RCC 7860 (cell line): Measurements from ENCODE around the gene MS4A4A.

Experiments used
- DNase-seq: peaks from one replicate; pipeline ENCODE4 v3.0.0-alpha.2; 2015; ENCODE audit warnings: low spot score
- FAIRE-seq: peaks from 2 replicates; lab custom pipeline; 2012; peaks lifted over from hg19 to GRCh38; lab: Jason Lieb, UNC

Gene MS4A4A

DNA sequence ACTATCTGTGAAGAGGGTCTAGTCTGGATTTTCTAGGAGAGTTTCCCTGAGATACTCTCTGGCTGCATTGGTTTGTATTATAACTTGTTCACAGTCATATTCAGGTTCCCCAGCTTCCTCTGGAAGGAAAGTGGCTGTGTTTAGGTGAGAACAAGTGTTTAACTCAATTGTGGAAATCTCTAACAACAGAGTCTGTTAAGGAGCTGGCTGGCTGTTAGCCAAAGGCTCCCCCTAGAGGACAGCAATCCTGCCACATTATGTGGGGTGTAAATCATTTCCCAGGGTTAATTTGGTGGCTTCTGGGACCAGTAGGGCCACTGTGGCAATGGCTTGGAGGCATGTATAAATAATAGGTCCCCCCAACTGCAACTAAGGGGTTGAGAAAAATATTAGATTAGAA is 65.0 kb downstream of the MS4A4A start:
- no peak for DNase-seq

DNA sequence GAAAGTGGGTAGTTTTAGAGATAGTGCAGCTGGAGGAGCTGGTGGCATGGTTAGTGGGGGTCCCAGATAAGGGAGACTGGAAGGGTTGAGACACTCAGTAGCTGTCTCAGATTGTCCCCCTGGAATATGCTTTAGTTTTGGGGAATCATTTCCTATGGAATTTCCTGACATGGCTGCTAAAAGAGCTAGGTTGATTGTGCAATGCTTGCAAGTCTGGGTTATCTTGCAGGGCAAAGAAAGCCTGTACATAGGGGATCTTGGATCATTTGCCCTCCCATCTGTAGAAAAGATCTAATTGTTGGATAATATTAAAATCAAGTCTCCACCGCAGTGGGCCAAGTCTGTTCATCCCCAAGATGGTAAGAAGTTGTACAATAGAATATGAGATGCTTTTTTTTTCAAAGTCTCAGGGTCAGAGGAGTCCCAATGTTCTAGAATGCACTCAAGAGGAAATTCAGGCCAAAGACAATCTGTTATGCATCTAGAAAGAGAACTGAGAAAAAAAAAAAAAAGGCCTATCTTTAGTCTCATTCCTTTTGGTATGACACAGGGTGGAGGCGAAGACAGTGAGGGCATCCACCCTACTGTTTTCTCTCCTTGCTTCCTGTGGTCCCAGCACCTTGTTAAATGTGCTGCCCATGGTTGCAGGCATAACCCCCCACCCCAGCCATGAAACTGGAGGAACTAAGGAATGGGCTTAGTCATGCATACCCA is 66.8 kb downstream of the MS4A4A start:
- DNase-seq (no peak), FAIRE-seq (no peak)

More for the DNA sequence above, 65.0 kb downstream of the MS4A4A start:
- FAIRE-seq, result no peak

DNA sequence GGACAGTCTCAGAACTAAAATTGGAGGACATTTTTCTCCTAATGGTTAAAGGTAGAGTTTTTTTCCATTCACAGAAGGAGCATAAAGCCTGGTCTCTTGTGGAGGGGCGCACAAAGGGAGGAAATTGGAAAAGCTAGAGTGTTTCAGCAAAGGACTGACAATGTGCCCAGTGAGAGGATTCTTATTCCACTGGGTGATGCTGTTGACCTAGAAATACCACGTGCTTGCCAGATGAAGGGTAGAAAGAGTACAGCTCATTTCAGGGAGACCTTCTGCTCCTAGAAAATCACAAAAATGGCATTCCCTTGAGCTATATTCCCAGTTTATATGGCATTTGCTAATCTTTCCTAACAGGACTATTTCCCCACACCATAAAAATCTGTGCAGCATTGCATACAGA is 67.7 kb downstream of the MS4A4A start:
- no peak for DNase-seq
- FAIRE-seq, result no peak

DNA sequence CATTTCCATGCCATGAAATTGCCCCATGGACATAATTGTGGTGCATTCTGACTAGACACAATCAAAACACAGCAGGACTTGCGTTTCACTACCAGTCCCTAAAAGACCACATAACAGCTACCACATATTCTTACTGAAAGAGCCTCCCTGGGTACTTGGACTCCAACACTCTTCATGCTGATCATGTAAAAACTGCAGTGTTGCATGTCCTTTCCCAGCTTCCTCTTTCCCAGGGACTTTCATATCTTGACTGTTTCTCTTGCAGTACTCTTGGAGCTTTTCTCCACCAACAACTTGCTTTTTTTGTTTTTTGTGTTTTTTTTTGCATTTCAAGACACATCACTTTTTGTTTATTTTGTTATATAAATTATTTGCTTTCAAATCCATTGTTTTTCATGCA is 69.5 kb downstream of the MS4A4A start:
- DNase-seq (no peak), FAIRE-seq (no peak)

DNA sequence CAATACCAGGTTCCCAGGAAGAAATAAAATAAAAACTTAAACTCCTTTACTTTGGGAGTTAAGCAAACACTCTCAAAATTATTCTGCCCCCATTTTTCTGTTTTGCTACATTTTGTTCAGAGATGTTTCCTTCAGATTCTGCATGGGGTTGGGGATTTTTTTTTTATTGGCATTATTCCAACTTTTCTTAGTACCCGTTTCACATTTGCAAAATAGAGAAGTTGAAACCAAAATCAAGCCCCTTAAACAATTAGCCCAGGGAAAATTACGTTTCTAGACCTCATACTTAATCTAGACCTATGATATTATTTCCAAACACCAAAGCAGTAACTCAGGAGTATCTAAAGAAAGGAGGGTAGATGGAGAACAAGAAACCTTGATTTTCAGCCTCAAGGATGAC is 77.3 kb downstream of the MS4A4A start:
- DNase-seq (no peak), FAIRE-seq (no peak)
